HG03064 (cell line): ENCODE measurements around the gene CLEC4A.
"Not testable (repeated sequence)": the region's sequence is repeated elsewhere in the genome, so short reads cannot be mapped to it uniquely, and the experiment has no call there.

Experiments used
- ATAC-seq: cut with Tn5 transposase; IDR thresholded peaks from one replicate; pipeline ENCODE4 v1.9.1; 2021; ENCODE audit warnings: low read depth; ENCODE audit not compliant: unreplicated experiment

The CLEC4A gene

GRCh38 chr12:8133636-8134397, 10.4 kb downstream of the CLEC4A start:
- ATAC-seq = not testable (repeated sequence)

GRCh38 chr12:8134398-8134930, 11.0 kb downstream of the CLEC4A start:
- ATAC-seq = not testable (repeated sequence)

GRCh38 chr12:8141647-8142046, 18.2 kb downstream of the CLEC4A start:
- ATAC-seq = not testable (repeated sequence)

GRCh38 chr12:8143261-8143660, 19.8 kb downstream of the CLEC4A start:
- no peak for ATAC-seq

GRCh38 chr12:8145754-8146441, 22.5 kb downstream of the CLEC4A start:
- no peak for ATAC-seq

GRCh38 chr12:8146442-8146771, 23.0 kb downstream of the CLEC4A start:
- no peak for ATAC-seq

GRCh38 chr12:8154526-8154925, 31.1 kb downstream of the CLEC4A start:
- no peak for ATAC-seq

- ATAC-seq = no peak
These were observed 33.0 kb downstream of the CLEC4A start for GRCh38 chr12:8156416-8156815.

GRCh38 chr12:8156845-8157244, 33.4 kb downstream of the CLEC4A start, which contains the start of gene ZNF705A:
TSS of gene ZNF705A (plus strand) at chr12:8157015. CDS start at chr12:8172626, 15,611 bp downstream.
- ATAC-seq = no peak

- no peak for ATAC-seq
These were observed 34.2 kb downstream of the CLEC4A start for GRCh38 chr12:8157484-8158198.

- not testable (repeated sequence) for ATAC-seq
These were observed 49.5 kb downstream of the CLEC4A start for GRCh38 chr12:8172911-8173310.

- ATAC-seq = not testable (repeated sequence)
These were observed 56.7 kb downstream of the CLEC4A start for GRCh38 chr12:8179989-8180585.

GRCh38 chr12:8181271-8181670, 57.9 kb downstream of the CLEC4A start:
- not testable (repeated sequence) for ATAC-seq

- not testable (repeated sequence) for ATAC-seq
These were observed 59.5 kb downstream of the CLEC4A start for GRCh38 chr12:8182923-8183322.

GRCh38 chr12:8183346-8183745, 59.9 kb downstream of the CLEC4A start:
- ATAC-seq = not testable (repeated sequence)

- not testable (repeated sequence) for ATAC-seq
These were observed 60.8 kb downstream of the CLEC4A start for GRCh38 chr12:8184206-8184605.

GRCh38 chr12:8188088-8188487, 64.7 kb downstream of the CLEC4A start:
- not testable (repeated sequence) for ATAC-seq
